Vein endothelial cell (primary cell): ENCODE data around the gene PRR5. TPM values are rescaled to one million over a fixed set of nuclear protein-coding genes. Genes with fewer than 3 reads are reported as not detected.

Experiments used
- total RNA-seq: library from RNA; depleted of rRNA; stranded (reverse); fragments of >200 nt; gene quantifications from 2 replicates; pipeline ENCODE4 v1.2.3, GENCODE V29; 2012

Gene PRR5, protein sequence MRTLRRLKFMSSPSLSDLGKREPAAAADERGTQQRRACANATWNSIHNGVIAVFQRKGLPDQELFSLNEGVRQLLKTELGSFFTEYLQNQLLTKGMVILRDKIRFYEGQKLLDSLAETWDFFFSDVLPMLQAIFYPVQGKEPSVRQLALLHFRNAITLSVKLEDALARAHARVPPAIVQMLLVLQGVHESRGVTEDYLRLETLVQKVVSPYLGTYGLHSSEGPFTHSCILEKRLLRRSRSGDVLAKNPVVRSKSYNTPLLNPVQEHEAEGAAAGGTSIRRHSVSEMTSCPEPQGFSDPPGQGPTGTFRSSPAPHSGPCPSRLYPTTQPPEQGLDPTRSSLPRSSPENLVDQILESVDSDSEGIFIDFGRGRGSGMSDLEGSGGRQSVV
- 8.8 and 12.1 TPM in 2 replicates for total RNA-seq

DNA sequence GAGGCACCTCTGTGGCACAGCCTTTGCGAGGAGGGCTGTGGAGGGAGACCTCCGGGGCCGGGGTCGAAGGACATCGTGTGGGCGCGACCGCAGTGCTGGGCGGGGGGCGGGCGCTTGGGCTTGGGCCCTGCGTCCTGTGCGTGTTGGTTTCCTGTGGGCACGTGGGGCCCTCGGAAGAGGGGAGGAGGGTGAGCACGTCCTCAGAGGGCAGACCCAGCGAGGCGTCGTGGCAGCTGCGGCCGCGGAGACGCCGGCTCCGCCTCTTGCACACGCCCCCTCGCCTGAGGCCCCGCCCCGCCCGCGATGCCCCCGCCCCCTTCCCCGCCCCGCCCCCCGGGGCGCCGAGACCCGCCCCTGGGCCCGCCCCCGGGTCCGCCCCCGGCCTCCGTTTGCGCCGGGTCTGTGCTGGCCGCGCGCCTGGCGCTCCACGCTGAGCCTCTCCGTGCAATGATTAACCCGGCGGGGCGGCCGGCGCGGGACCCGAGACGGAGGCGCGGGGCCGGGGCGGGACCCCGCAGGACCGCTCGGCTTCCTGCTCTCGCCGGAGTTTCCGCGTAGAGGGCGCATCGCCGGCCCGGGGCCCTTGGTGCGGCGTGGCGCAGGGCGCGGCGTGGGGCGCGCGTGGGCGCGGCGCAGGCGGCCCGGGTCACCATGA is at the start of gene PRR5:
TSS of gene PRR5 (plus strand) at position 381 of the 655 bp plus-strand sequence. CDS start at position 652, 271 bp downstream.

GRCh38 chr22:44752285-44753188 is 50.5 kb downstream of the PRR5 start, which contains the start of gene ARHGAP8:
TSS of gene ARHGAP8 (plus strand) at chr22:44752575. CDS start at chr22:44786528, 33,953 bp downstream.

Other genes starting within 250 kb of the PRR5 start
- 22.8 and 29.1 TPM in 2 replicates for gene RTL6, start 204.0 kb upstream of the PRR5 start, total RNA-seq
- gene ARHGAP8, start 50.4 kb downstream of the PRR5 start, total RNA-seq: 0.33 and 0.38 TPM in 2 replicates